Measurements from ENCODE around the gene UTP3.

GRCh38 chr4:70728091-70728490 is 39.8 kb downstream of the UTP3 start:
- TF ChIP-seq POLR2A (IDR thresholded peaks at IDR 0.05) (no peak), CTCF (IDR thresholded peaks at IDR 0.05) (no peak)
